GM12878 (cell line): ENCODE measurements around the gene MCEMP1. TPM values are rescaled to one million over a fixed set of nuclear protein-coding genes. Genes with fewer than 3 reads are reported as not detected.

Source experiments
- BACH1 ChIP-seq: fragments of 450-650 bp; IDR thresholded peaks from 2 replicates; pipeline ENCODE4 v1.6.1; 2017; ENCODE audit warnings: mild to moderate bottlenecking, borderline replicate concordance
- EED ChIP-seq: sonication (generic); IDR thresholded peaks from 2 replicates; pipeline ENCODE4 v1.6.1; 2016; ENCODE audit warnings: antibody characterized with exemption, low read depth
- REST ChIP-seq: IDR thresholded peaks from 2 replicates; pipeline ENCODE4 v1.6.1; 2012; ENCODE audit warnings: mild to moderate bottlenecking, low read depth, low read length
- SPI1 ChIP-seq: IDR thresholded peaks from 2 replicates; pipeline ENCODE4 v1.6.1; 2011; ENCODE audit warnings: low read depth, mild to moderate bottlenecking, low read length, moderate library complexity, borderline replicate concordance; ENCODE audit not compliant: insufficient read depth
- ZBTB4 ChIP-seq: fragments of 450-650 bp; formaldehyde crosslinking; IDR thresholded peaks from 2 replicates; pipeline ENCODE4 v1.4.0; 2022; ENCODE audit warnings: mild to moderate bottlenecking, moderate library complexity
- polyA plus RNA-seq, 11 experiments: library from polyadenylated mRNA; depleted of rRNA in 4 of 11; unstranded in 6 of 11; stranded (reverse) in 5 of 11; fragments of >200 nt; fragmentation: Nextera tagmentation in 4 of 11; fragmentation: Illumina TruSeq in 1 of 11; extraction: Ambion mirVana in 4 of 11; extraction: Trizol in 1 of 11; gene quantifications; 1 replicate in 1 of 11; 2 replicates in 10 of 11; pipeline versions ENCODE4 v1.2.1 to v1.2.3, GENCODE V29; 2011 to 2016; ENCODE audit warnings: inconsistent platforms in 2 of 11, missing spikeins in 2 of 11, low read depth in 1 of 11
- total RNA-seq, 4 experiments: library from RNA; depleted of rRNA in 3 of 4; stranded (reverse); fragments of >200 nt in 3 of 4; fragmentation: Illumina TruSeq in 1 of 4; extraction: Trizol in 1 of 4; gene quantifications; 2 replicates each; pipeline versions ENCODE4 v1.2.1 to v1.2.3, GENCODE V29; 2013 to 2021

Gene MCEMP1
- total and polyA plus RNA-seq, 10 of the 15 experiments (the other 5 are each of a cell fraction or from before 2014, with no cell fraction given) = 0.08 to 0.55 (median 0.26) TPM; not detected in 1

GRCh38 chr19:7718668-7719067, 41.8 kb downstream of the MCEMP1 start (continued):
- no peak for TF ChIP-seq ZBTB4 (CRISPR knock-in tag)
- TF ChIP-seq SPI1 = no peak
- no peak for TF ChIP-seq REST
- TF ChIP-seq EED = no peak; the same call in 1 of the 2 replicates
- no peak for TF ChIP-seq BACH1
